Ishikawa (cell line): ENCODE data around the gene ALDH2.

Source experiments
- CEBPB ChIP-seq: IDR thresholded peaks from 2 replicates; pipeline ENCODE4 v1.6.1; 2012
- CREB1 ChIP-seq: IDR thresholded peaks from 2 replicates; pipeline ENCODE4 v1.6.1; 2012; ENCODE audit warnings: low read depth
- EGR1 ChIP-seq: IDR thresholded peaks from 2 replicates; pipeline ENCODE4 v1.6.1; 2012
- EP300 ChIP-seq: IDR thresholded peaks from 2 replicates; pipeline ENCODE4 v1.6.1; 2012; ENCODE audit warnings: borderline replicate concordance
- FOXM1 ChIP-seq: IDR thresholded peaks from 2 replicates; pipeline ENCODE4 v1.6.1; 2012; ENCODE audit warnings: low read depth, borderline replicate concordance
- NFIC ChIP-seq: IDR thresholded peaks from 2 replicates; pipeline ENCODE4 v1.6.1; 2012
- RAD21 ChIP-seq: IDR thresholded peaks from 2 replicates; pipeline ENCODE4 v1.6.1; 2012; ENCODE audit warnings: low read depth
- REST ChIP-seq: IDR thresholded peaks from 2 replicates; pipeline ENCODE4 v1.6.1; 2012; ENCODE audit warnings: low read depth, mild to moderate bottlenecking
- TAF1 ChIP-seq: IDR thresholded peaks from 2 replicates; pipeline ENCODE4 v1.6.1; 2012; ENCODE audit warnings: low read depth, mild to moderate bottlenecking
- TCF12 ChIP-seq: IDR thresholded peaks from 2 replicates; pipeline ENCODE4 v1.6.1; 2012; ENCODE audit warnings: low read depth
- TEAD4 ChIP-seq: IDR thresholded peaks from 2 replicates; pipeline ENCODE4 v1.6.1; 2012
- USF1 ChIP-seq: IDR thresholded peaks from 2 replicates; pipeline ENCODE4 v1.6.1; 2012
- YY1 ChIP-seq: IDR thresholded peaks from 2 replicates; pipeline ENCODE4 v1.6.1; 2012; ENCODE audit warnings: low read depth
- ZBTB7A ChIP-seq: IDR thresholded peaks from 2 replicates; pipeline ENCODE4 v1.6.1; 2012; ENCODE audit warnings: low read depth
- TF ChIP-seq, protein P1 (sequence below): IDR thresholded peaks from 2 replicates; pipeline ENCODE4 v1.6.1; 2012

The ALDH2 gene

GRCh38 chr12:111733340-111733915, 33.3 kb upstream of the ALDH2 start:
- TF ChIP-seq REST, result no peak
- TF ChIP-seq NFIC, result no peak
- no peak for TF ChIP-seq EP300
- TF ChIP-seq USF1, result no peak
- no peak for TF ChIP-seq YY1
- TF ChIP-seq CEBPB, result no peak
- no peak for TF ChIP-seq RAD21
- TF ChIP-seq TEAD4, result no peak
- no peak for TF ChIP-seq FOXM1
- TF ChIP-seq EGR1, result no peak
- TF ChIP-seq, protein P1, sequence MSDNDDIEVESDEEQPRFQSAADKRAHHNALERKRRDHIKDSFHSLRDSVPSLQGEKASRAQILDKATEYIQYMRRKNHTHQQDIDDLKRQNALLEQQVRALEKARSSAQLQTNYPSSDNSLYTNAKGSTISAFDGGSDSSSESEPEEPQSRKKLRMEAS, result no peak
- TF ChIP-seq TAF1, result no peak
- no peak for TF ChIP-seq TCF12
- no peak for TF ChIP-seq CREB1
- TF ChIP-seq ZBTB7A, result no peak

DNA sequence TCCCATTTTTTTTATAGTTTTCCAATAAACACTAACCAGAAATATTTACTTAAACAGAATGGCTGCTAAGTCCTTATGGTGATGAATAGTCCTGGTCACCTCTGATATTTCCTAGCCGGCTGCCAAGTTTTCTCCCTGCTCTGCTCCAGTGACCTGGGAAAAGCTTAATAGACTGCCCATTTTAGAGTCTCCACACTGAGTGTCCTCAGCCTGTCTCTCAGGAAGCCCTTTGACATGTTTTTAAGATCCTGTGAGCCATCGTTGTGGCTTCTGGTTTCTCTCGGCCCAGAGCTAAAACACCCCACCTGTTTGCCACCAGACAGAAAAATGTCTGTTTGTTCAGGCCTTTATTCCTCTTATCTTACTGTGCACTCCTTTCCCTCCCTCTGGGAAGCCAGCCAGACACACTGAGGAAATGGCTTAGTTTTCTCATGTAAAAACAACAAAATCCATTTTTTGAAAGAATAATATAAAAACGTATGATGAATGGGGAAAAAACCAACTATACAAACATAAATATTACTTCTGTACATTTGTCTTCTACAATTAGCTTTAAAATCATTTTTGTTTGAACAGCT, 25.4 kb upstream of the ALDH2 start:
- TF ChIP-seq USF1, result no peak
- no peak; the same call in 1 of the 2 replicates for TF ChIP-seq NFIC
- no peak for TF ChIP-seq EGR1
- no peak for TF ChIP-seq TCF12
- TF ChIP-seq CREB1, result no peak
- TF ChIP-seq ZBTB7A, result no peak
- no peak for TF ChIP-seq RAD21
- TF ChIP-seq REST, result no peak
- no peak for TF ChIP-seq TAF1
- TF ChIP-seq EP300, result no peak
- TF ChIP-seq TEAD4, result no peak
- TF ChIP-seq YY1, result no peak
- no peak for TF ChIP-seq CEBPB
- TF ChIP-seq FOXM1, result no peak
- TF ChIP-seq, protein P1, result no peak

- no peak for TF ChIP-seq CREB1
- TF ChIP-seq, protein P1, result no peak
- no peak for TF ChIP-seq TAF1
- no peak for TF ChIP-seq EGR1
- TF ChIP-seq TCF12, result no peak
Measured at GRCh38 chr12:111745211-111745610, 21.5 kb upstream of the ALDH2 start.

GRCh38 chr12:111747333-111747732, 19.4 kb upstream of the ALDH2 start:
- TF ChIP-seq CREB1 (no peak), RAD21 (no peak), FOXM1 (no peak), TAF1 (no peak), TCF12 (no peak), NFIC (no peak), YY1 (no peak), EP300 (no peak), REST (no peak), TEAD4 (no peak), USF1 (no peak), ZBTB7A (no peak), CEBPB (no peak)
